Keratinocyte (primary cell): ENCODE measurements around the gene LAMP1.
"Not testable (repeated sequence)": the region's sequence is repeated elsewhere in the genome, so short reads cannot be mapped to it uniquely, and the experiment has no call there.

ENCODE experiments used
- EZH2 ChIP-seq: IDR thresholded peaks from one replicate; pipeline ENCODE4 v1.6.1; 2012; ENCODE audit warnings: inconsistent platforms, mild to moderate bottlenecking, low read length, moderate library complexity
- TF ChIP-seq, protein P1 (sequence below), 3 experiments: IDR thresholded peaks in 1 of 3; conservative IDR thresholded peaks in 1 of 3; optimal IDR thresholded peaks in 1 of 3; 2 replicates in 2 of 3; 3 replicates in 1 of 3; pipeline versions ENCODE3 to v1.5.1; 2011; ENCODE audit warnings: low read length in 3 of 3, mild to moderate bottlenecking in 3 of 3, moderate library complexity in 2 of 3, control low read depth in 1 of 3, inconsistent platforms in 1 of 3; ENCODE audit not compliant: insufficient read depth in 2 of 3; ENCODE audit errors: extremely low read depth in 1 of 3

DNA sequence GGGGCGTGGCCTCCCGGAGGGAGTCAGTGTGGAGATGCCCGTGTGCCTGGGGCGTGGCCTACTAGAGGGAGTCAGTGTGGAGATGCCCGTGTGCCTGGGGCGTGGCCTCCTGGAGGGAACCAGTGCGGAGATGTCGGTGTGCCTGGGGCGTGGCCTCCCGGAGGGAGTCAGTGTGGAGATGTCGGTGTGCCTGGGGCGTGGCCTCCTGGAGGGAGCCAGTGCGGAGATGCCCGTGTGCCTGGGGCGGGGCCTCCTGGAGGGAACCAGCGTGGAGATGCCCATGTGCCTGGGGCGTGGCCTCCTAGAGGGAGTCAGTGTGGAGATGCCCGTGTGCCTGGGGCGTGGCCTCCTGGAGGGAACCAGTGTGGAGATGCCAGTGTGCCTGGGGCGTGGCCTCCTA is 17.1 kb downstream of the LAMP1 start:
- TF ChIP-seq, protein P1, sequence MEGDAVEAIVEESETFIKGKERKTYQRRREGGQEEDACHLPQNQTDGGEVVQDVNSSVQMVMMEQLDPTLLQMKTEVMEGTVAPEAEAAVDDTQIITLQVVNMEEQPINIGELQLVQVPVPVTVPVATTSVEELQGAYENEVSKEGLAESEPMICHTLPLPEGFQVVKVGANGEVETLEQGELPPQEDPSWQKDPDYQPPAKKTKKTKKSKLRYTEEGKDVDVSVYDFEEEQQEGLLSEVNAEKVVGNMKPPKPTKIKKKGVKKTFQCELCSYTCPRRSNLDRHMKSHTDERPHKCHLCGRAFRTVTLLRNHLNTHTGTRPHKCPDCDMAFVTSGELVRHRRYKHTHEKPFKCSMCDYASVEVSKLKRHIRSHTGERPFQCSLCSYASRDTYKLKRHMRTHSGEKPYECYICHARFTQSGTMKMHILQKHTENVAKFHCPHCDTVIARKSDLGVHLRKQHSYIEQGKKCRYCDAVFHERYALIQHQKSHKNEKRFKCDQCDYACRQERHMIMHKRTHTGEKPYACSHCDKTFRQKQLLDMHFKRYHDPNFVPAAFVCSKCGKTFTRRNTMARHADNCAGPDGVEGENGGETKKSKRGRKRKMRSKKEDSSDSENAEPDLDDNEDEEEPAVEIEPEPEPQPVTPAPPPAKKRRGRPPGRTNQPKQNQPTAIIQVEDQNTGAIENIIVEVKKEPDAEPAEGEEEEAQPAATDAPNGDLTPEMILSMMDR (optimal IDR thresholded peaks at IDR 0.05 in 1 of 3, IDR thresholded peaks at IDR 0.05 in 1 of 3, conservative IDR thresholded peaks at IDR 0.05 in 1 of 3; ENCODE audit: extremely low read depth in 1 of 3, insufficient read depth in 2 of 3, low read length in 3 of 3), result not testable (repeated sequence)
- TF ChIP-seq EZH2, result not testable (repeated sequence)
